Ishikawa (cell line): Measurements from ENCODE around the gene SMCO4.

ENCODE experiments used
- CEBPB ChIP-seq: IDR thresholded peaks from 2 replicates; pipeline ENCODE4 v1.6.1; 2012
- CREB1 ChIP-seq: IDR thresholded peaks from 2 replicates; pipeline ENCODE4 v1.6.1; 2012; ENCODE audit warnings: low read depth
- EGR1 ChIP-seq: IDR thresholded peaks from 2 replicates; pipeline ENCODE4 v1.6.1; 2012
- EP300 ChIP-seq: IDR thresholded peaks from 2 replicates; pipeline ENCODE4 v1.6.1; 2012; ENCODE audit warnings: borderline replicate concordance
- FOXM1 ChIP-seq: IDR thresholded peaks from 2 replicates; pipeline ENCODE4 v1.6.1; 2012; ENCODE audit warnings: low read depth, borderline replicate concordance
- NFIC ChIP-seq: IDR thresholded peaks from 2 replicates; pipeline ENCODE4 v1.6.1; 2012
- RAD21 ChIP-seq: IDR thresholded peaks from 2 replicates; pipeline ENCODE4 v1.6.1; 2012; ENCODE audit warnings: low read depth
- TAF1 ChIP-seq: IDR thresholded peaks from 2 replicates; pipeline ENCODE4 v1.6.1; 2012; ENCODE audit warnings: low read depth, mild to moderate bottlenecking
- TCF12 ChIP-seq: IDR thresholded peaks from 2 replicates; pipeline ENCODE4 v1.6.1; 2012; ENCODE audit warnings: low read depth
- TEAD4 ChIP-seq: IDR thresholded peaks from 2 replicates; pipeline ENCODE4 v1.6.1; 2012
- USF1 ChIP-seq: IDR thresholded peaks from 2 replicates; pipeline ENCODE4 v1.6.1; 2012
- YY1 ChIP-seq: IDR thresholded peaks from 2 replicates; pipeline ENCODE4 v1.6.1; 2012; ENCODE audit warnings: low read depth
- ZBTB7A ChIP-seq: IDR thresholded peaks from 2 replicates; pipeline ENCODE4 v1.6.1; 2012; ENCODE audit warnings: low read depth
- TF ChIP-seq, protein P1 (sequence below): IDR thresholded peaks from 2 replicates; pipeline ENCODE4 v1.6.1; 2012; ENCODE audit warnings: low read depth, mild to moderate bottlenecking
- TF ChIP-seq, protein P2 (sequence below): IDR thresholded peaks from 2 replicates; pipeline ENCODE4 v1.6.1; 2012

Gene SMCO4

GRCh38 chr11:93474123-93474522 is 69.1 kb downstream of the SMCO4 start:
- TF ChIP-seq FOXM1 (no peak), USF1 (no peak), NFIC (no peak), ZBTB7A (no peak), YY1 (no peak), TAF1 (no peak), EGR1 (no peak), TCF12 (no peak), CEBPB (no peak), TEAD4 (no peak), CREB1 (no peak), EP300 (no peak)
- TF ChIP-seq, protein P1, sequence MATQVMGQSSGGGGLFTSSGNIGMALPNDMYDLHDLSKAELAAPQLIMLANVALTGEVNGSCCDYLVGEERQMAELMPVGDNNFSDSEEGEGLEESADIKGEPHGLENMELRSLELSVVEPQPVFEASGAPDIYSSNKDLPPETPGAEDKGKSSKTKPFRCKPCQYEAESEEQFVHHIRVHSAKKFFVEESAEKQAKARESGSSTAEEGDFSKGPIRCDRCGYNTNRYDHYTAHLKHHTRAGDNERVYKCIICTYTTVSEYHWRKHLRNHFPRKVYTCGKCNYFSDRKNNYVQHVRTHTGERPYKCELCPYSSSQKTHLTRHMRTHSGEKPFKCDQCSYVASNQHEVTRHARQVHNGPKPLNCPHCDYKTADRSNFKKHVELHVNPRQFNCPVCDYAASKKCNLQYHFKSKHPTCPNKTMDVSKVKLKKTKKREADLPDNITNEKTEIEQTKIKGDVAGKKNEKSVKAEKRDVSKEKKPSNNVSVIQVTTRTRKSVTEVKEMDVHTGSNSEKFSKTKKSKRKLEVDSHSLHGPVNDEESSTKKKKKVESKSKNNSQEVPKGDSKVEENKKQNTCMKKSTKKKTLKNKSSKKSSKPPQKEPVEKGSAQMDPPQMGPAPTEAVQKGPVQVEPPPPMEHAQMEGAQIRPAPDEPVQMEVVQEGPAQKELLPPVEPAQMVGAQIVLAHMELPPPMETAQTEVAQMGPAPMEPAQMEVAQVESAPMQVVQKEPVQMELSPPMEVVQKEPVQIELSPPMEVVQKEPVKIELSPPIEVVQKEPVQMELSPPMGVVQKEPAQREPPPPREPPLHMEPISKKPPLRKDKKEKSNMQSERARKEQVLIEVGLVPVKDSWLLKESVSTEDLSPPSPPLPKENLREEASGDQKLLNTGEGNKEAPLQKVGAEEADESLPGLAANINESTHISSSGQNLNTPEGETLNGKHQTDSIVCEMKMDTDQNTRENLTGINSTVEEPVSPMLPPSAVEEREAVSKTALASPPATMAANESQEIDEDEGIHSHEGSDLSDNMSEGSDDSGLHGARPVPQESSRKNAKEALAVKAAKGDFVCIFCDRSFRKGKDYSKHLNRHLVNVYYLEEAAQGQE = no peak
- TF ChIP-seq, protein P2, sequence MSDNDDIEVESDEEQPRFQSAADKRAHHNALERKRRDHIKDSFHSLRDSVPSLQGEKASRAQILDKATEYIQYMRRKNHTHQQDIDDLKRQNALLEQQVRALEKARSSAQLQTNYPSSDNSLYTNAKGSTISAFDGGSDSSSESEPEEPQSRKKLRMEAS = no peak

DNA sequence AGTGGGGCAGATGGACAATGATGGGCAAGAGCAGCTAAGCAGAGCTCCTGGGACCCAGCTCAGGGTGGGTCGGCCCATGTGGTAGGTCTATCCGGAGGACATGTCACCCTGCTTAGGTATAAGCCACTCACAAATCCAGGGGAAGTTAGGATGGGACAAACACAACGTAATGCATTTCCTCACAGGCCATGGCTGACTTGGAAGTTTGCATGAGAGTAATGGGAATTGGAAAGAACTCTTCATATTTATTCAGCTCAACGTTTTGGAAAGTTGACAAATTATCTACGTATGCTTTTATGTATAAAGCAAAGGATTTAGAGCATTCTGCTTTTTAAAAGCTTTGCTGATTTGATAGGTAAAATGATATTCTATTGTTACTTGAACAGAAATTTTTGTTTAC is 74.9 kb downstream of the SMCO4 start:
- TF ChIP-seq YY1 = no peak
- no peak for TF ChIP-seq CREB1
- TF ChIP-seq, protein P2 = no peak
- no peak for TF ChIP-seq EGR1
- no peak for TF ChIP-seq EP300
- no peak for TF ChIP-seq ZBTB7A
- TF ChIP-seq TCF12 = no peak
- no peak for TF ChIP-seq FOXM1

DNA sequence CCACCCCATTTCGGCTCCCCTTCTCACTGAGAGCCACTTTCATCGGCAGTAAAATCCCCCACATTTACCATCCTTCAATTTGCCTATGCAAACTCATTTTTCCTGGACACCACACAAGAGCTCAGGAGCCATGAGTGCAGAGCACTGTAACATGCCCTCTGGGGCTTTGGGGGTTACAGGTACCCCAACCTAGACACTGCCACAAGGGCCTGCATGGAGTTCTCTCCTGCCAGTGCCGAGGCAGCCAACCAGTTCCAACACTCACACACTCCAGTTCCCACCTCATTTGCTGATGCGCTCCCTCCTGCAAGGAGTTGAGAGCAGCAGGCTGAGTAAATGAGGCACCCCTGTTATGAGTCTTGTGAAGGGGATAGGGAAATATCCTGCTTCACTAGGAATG is 76.1 kb downstream of the SMCO4 start:
- TF ChIP-seq EP300 (no peak), USF1 (no peak), CEBPB (no peak), TCF12 (no peak), TAF1 (no peak), CREB1 (no peak), EGR1 (no peak), YY1 (no peak), TEAD4 (no peak), RAD21 (no peak), NFIC (no peak), ZBTB7A (no peak)
- TF ChIP-seq, protein P1 = no peak

GRCh38 chr11:93464927-93465540 is 78.2 kb downstream of the SMCO4 start:
- TF ChIP-seq, protein P2 = no peak
- TF ChIP-seq FOXM1 (no peak), RAD21 (no peak), EGR1 (no peak), TEAD4 (no peak), YY1 (no peak), USF1 (no peak), TCF12 (no peak), EP300 (no peak), ZBTB7A (no peak), TAF1 (no peak), CEBPB (no peak), NFIC (no peak)
- TF ChIP-seq, protein P1 = no peak
